HG03025 (cell line): ENCODE measurements around the gene TGFB2.

Experiments used
- ATAC-seq: cut with Tn5 transposase; IDR thresholded peaks from one replicate; pipeline ENCODE4 v1.9.1; 2021; ENCODE audit warnings: mild to moderate bottlenecking, moderate library complexity; ENCODE audit not compliant: unreplicated experiment, low FRiP score

The TGFB2 gene

GRCh38 chr1:218413179-218413578, 68.0 kb downstream of the TGFB2 start:
- ATAC-seq = no peak

DNA sequence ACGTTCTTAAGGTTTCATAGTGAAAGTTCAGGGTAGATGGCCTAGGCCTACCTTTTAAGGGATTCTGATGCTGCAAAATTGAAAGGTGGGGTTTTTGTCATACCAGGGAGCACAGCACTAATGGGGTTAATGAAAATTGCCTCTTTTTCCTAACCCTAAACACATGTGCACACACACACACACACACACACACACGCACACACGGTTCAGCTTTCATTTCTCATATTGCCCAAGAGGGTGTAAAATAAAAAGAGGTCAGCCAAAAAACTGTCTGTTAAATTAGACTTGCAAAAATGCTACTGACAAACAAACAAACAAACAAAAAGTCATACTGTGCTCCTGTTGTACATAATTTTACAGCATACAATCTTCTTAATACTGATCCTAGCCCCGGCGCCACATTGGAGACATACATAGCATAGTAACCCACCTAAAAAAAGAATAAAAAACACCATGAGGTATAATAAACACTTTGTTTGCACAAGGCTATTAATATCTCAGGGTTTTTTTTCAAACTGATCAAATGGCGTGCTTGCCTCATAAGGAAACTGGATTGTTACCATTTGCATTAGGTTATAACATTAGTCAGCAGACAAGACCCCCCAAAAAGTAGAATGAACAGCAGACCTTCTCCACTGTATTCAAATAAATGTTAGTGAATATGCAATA, 69.1 kb downstream of the TGFB2 start:
- ATAC-seq = no peak

- no peak for ATAC-seq
These were observed 70.6 kb downstream of the TGFB2 start for GRCh38 chr1:218415726-218416125.

- no peak for ATAC-seq
These were observed 76.4 kb downstream of the TGFB2 start for GRCh38 chr1:218421531-218421930.

DNA sequence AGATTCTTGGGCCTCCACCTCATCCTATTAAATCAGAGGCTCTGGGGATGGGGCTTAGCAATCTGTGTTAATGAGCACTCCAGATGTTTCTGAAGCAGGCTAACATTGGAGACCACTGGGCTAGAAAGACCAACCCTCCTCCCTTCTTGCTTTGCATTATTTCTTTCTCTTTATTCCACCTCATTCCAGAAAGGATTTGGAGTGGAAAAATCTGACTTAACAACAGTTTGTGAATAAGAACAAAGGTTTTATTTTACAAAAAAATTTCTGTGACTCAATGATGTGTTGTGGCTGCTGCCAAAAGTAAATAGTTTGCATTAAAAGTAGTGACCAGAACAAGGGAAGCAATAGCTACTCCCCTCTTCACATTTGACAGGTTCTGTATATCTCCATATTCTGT, 79.4 kb downstream of the TGFB2 start:
- ATAC-seq = no peak

GRCh38 chr1:218425647-218426342, 80.7 kb downstream of the TGFB2 start:
- ATAC-seq = no peak

DNA sequence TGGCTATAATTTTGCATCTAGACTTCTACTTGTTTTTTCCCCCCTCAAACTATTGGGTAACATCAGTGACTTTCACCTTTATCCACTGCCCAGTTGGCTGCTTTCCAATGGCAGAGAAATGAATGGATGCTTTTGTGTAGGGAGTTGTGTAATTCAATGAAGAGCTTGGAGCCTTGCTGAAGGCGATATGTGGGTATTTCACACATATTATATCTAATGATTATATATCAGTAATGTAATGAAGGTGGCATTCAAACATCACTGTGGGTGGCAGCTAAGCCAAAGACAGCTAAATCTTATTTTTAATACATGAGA, 81.2 kb downstream of the TGFB2 start:
- ATAC-seq = no peak

DNA sequence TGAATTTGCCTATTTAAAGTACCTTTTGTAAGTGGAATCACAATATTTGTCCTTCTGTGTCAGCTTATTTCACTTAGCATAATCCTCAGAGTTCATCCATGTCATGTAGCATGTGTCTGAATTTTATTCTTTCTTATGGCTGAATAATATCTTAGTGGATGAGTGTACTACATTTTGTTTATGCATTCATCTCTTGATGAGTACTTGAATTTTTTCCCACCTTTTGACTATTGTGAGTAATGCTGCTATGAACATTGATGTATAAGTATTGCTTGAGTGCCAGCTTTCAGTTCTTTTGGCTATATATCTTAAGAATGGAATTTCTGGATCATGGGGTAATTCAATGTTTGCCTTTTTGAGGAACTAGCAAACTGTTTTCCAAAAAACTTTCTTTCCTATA, 84.2 kb downstream of the TGFB2 start:
- no peak for ATAC-seq

DNA sequence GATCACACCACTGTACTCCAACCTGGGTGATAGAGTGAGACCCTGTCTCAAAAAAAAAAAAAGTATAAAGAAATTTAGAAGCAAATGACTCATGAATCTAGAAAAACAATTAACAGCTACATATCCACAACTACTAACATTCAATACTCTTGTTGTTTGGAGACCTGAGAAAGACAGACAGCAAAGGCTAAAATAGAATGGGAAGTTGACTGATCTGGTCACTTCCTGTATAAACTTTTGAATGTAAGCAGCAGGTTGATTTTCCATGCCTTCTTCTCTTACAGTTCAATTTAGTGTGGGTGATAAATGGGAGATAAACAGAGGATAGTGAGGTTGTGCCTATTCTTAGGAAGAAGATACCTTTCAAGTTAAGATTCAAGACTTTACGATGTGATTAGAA, 85.2 kb downstream of the TGFB2 start:
- no peak for ATAC-seq

GRCh38 chr1:218430822-218431221, 85.7 kb downstream of the TGFB2 start:
- no peak for ATAC-seq

DNA sequence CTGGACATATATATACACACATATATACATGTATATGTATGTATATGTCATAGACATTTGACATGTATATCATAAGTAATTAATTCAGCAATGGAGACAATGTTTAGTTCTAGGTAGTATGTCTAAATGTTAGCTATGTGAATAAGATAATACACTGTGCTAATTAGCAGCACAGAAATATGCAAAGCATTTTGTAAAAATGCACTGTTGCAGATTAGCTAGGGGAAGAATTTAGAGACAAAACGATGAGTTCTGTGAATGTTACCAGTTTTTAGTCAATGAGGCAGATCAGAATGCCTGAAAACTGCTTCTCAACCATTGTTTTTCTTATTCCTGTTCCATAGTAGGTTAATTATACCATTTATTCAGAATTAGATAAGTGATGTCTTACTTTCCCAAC, 86.3 kb downstream of the TGFB2 start:
- no peak for ATAC-seq

DNA sequence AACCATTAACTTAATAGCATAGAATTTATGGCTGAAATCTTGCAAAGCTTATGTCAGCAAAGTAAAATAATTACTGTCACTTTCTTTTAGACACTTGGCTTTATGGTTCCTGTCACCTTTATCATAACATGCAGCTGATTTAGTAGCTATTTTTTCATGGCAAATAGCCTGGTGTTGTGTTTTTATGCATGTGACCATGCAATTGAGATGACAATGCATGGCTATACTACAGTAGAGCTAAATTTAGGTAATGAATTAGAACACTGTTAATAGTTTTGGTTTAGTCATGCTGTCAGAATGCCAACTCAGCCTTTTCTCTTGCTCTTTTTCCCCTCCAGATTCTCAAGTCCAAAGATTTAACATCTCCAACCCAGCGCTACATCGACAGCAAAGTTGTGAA, 88.6 kb downstream of the TGFB2 start:
- no peak for ATAC-seq

- ATAC-seq = no peak
These were observed 90.4 kb downstream of the TGFB2 start for GRCh38 chr1:218435528-218435927.

GRCh38 chr1:218436346-218436745, 91.2 kb downstream of the TGFB2 start:
- ATAC-seq = no peak

DNA sequence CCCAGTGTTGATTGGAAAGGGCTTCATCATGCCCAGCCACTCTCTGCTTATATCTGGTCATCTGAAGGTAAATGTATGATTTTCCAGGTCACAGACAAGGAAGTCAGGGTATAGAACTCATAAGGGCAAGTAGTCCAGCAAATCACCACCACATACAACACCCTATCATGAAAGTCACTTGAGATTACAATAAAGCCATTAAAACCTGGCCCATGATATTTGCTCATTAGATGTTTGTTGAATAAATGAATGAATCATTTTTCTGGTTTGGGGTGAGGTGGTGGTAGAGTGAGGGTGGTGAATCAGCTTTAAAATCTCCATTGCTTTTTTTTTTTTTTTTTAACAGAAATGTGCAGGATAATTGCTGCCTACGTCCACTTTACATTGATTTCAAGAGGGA, 91.9 kb downstream of the TGFB2 start:
- no peak for ATAC-seq

- ATAC-seq = no peak
These were observed 94.6 kb downstream of the TGFB2 start for GRCh38 chr1:218439541-218440295.

DNA sequence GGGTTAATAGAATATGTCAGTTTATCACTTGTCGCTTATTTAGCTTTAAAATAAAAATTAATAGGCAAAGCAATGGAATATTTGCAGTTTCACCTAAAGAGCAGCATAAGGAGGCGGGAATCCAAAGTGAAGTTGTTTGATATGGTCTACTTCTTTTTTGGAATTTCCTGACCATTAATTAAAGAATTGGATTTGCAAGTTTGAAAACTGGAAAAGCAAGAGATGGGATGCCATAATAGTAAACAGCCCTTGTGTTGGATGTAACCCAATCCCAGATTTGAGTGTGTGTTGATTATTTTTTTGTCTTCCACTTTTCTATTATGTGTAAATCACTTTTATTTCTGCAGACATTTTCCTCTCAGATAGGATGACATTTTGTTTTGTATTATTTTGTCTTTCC, 98.1 kb downstream of the TGFB2 start:
- ATAC-seq = no peak

GRCh38 chr1:218444173-218444572, 99.0 kb downstream of the TGFB2 start:
- no peak for ATAC-seq

- ATAC-seq = no peak
These were observed 99.5 kb downstream of the TGFB2 start for GRCh38 chr1:218444588-218444987.

DNA sequence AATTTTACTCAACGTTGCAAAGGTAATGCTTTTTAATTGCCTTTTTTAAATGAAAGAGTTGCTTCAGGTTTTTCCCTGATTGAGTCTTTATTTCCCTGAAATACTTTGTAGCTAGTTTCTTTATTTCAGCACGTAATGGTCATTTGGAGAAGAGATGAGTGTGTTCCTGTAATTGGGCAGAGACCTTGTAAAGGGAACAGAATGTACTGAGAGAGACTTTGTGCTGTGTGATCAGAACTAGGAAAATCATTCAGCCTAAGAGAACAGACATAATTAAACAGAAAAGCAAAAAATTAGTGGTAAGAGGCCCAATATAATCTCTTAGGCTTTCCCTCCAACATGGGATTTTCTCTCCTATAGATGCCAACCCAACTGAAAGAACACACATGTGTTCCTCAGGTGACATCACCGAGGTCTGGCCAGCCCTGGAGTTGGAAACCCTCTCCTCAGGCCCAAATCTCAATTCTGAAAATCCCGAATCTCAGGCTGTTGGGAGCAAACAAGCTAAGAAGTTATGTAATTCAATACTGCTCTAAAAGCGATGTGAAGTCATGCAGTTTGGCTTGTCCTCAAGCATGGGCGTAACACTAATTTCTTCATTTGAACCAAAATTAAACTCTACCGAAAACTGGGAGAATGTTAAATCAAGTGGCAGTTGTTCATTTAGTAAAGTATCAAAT, 102.0 kb downstream of the TGFB2 start:
- no peak for ATAC-seq

GRCh38 chr1:218451415-218451814, 106.3 kb downstream of the TGFB2 start:
- no peak for ATAC-seq
